GM12878 (cell line): ENCODE results near the gene HIRIP3.

ENCODE experiments used
- BHLHE40 ChIP-seq, 2 experiments: fragments of 450-650 bp in 1 of 2; IDR thresholded peaks; 2 replicates each; pipeline ENCODE4 v1.6.1; 2011 to 2017; ENCODE audit warnings: low read depth in 2 of 2, borderline replicate concordance in 1 of 2, improper control_type of control experiment in 1 of 2, low read length in 1 of 2, mild to moderate bottlenecking in 1 of 2
- EZH2 ChIP-seq: IDR thresholded peaks from 2 replicates; pipeline ENCODE4 v1.6.1; 2012; ENCODE audit warnings: low read depth, mild to moderate bottlenecking, control low read depth, inconsistent platforms, low read length, borderline replicate concordance; ENCODE audit not compliant: control insufficient read depth
- FOXM1 ChIP-seq: IDR thresholded peaks from 2 replicates; pipeline ENCODE4 v1.6.1; 2012; ENCODE audit warnings: low read depth, mild to moderate bottlenecking, inconsistent platforms, low read length, moderate library complexity
- NBN ChIP-seq: fragments of 450-650 bp; IDR thresholded peaks from 2 replicates; pipeline ENCODE4 v1.6.1; 2016
- POLR2A ChIP-seq: IDR thresholded peaks from 2 replicates; pipeline ENCODE4 v1.6.1; 2011; ENCODE audit warnings: low read depth, mild to moderate bottlenecking, low read length
- RBBP5 ChIP-seq: fragments of 200-600 bp; sonication (generic); conservative IDR thresholded peaks from 2 replicates; pipeline ENCODE4 v1.6.1; 2016
- SP1 ChIP-seq: IDR thresholded peaks from one replicate; pipeline ENCODE4 v1.6.1; 2011; ENCODE audit warnings: low read depth, low read length
- SRF ChIP-seq, 2 experiments: IDR thresholded peaks; 2 replicates each; pipeline ENCODE4 v1.6.1; 2011; ENCODE audit warnings: low read depth in 2 of 2, low read length in 2 of 2, mild to moderate bottlenecking in 1 of 2, moderate library complexity in 1 of 2
- STAT1 ChIP-seq: fragments of 450-650 bp; conservative IDR thresholded peaks from 2 replicates; pipeline ENCODE4 v1.6.1; 2014; ENCODE audit warnings: antibody characterized with exemption, mild to moderate bottlenecking
- TARDBP ChIP-seq: IDR thresholded peaks from 2 replicates; pipeline ENCODE4 v1.6.1; 2016; ENCODE audit warnings: borderline replicate concordance
- ZNF622 ChIP-seq: fragments of 450-650 bp; IDR thresholded peaks from 2 replicates; pipeline ENCODE4 v1.6.1; 2017; ENCODE audit warnings: mild to moderate bottlenecking, inconsistent platforms
- TF ChIP-seq, protein P1 (sequence below), 3 experiments: IDR thresholded peaks in 2 of 3; conservative IDR thresholded peaks in 1 of 3; 2 replicates each; pipeline ENCODE4 v1.5.1; 2011; ENCODE audit warnings: low read depth in 3 of 3, low read length in 3 of 3, mild to moderate bottlenecking in 3 of 3, control low read depth in 2 of 3, moderate library complexity in 2 of 3, inconsistent platforms in 1 of 3, mixed read lengths in 1 of 3; ENCODE audit not compliant: control insufficient read depth in 2 of 3, insufficient read depth in 1 of 3; ENCODE audit errors: extremely low read depth in 1 of 3
- TF ChIP-seq, protein P2 (sequence below): IDR thresholded peaks from 2 replicates; pipeline ENCODE4 v1.6.1; 2011; ENCODE audit warnings: low read depth, low read length, improper control_type of control experiment, borderline replicate concordance

DNA sequence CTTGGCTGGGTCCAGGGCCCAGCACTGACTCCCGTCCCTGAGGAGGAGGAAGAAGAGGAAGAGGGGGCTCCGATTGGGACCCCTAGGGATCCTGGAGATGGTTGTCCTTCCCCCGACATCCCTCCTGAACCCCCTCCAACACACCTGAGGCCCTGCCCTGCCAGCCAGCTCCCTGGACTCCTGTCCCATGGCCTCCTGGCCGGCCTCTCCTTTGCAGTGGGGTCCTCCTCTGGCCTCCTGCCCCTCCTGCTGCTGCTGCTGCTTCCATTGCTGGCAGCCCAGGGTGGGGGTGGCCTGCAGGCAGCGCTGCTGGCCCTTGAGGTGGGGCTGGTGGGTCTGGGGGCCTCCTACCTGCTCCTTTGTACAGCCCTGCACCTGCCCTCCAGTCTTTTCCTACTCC, 8.5 kb downstream of the HIRIP3 start:
- TF ChIP-seq, protein P1, sequence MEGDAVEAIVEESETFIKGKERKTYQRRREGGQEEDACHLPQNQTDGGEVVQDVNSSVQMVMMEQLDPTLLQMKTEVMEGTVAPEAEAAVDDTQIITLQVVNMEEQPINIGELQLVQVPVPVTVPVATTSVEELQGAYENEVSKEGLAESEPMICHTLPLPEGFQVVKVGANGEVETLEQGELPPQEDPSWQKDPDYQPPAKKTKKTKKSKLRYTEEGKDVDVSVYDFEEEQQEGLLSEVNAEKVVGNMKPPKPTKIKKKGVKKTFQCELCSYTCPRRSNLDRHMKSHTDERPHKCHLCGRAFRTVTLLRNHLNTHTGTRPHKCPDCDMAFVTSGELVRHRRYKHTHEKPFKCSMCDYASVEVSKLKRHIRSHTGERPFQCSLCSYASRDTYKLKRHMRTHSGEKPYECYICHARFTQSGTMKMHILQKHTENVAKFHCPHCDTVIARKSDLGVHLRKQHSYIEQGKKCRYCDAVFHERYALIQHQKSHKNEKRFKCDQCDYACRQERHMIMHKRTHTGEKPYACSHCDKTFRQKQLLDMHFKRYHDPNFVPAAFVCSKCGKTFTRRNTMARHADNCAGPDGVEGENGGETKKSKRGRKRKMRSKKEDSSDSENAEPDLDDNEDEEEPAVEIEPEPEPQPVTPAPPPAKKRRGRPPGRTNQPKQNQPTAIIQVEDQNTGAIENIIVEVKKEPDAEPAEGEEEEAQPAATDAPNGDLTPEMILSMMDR (IDR thresholded peaks at IDR 0.05 in 2 of 3, conservative IDR thresholded peaks at IDR 0.05 in 1 of 3; ENCODE audit: control insufficient read depth in 2 of 3, extremely low read depth in 1 of 3, insufficient read depth in 1 of 3, low read depth in 3 of 3, low read length in 3 of 3), result no peak
- TF ChIP-seq, protein P2, sequence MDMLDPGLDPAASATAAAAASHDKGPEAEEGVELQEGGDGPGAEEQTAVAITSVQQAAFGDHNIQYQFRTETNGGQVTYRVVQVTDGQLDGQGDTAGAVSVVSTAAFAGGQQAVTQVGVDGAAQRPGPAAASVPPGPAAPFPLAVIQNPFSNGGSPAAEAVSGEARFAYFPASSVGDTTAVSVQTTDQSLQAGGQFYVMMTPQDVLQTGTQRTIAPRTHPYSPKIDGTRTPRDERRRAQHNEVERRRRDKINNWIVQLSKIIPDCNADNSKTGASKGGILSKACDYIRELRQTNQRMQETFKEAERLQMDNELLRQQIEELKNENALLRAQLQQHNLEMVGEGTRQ, result no peak
- TF ChIP-seq POLR2A, result no peak
- TF ChIP-seq NBN, result no peak
- TF ChIP-seq SP1, result no peak
- TF ChIP-seq EZH2, result no peak
- no peak for TF ChIP-seq RBBP5
- no peak for TF ChIP-seq STAT1
- no peak for TF ChIP-seq TARDBP
- TF ChIP-seq SRF (IDR thresholded peaks at IDR 0.05; ENCODE audit: low read depth in 2 of 2, low read length in 2 of 2), result no peak
- TF ChIP-seq ZNF622, result no peak
- TF ChIP-seq BHLHE40 (IDR thresholded peaks at IDR 0.05; ENCODE audit: borderline replicate concordance in 1 of 2, low read depth in 2 of 2, low read length in 1 of 2), result no peak
- no peak for TF ChIP-seq FOXM1
